Mucosa of stomach (tissue), 1 donor: ENCODE data around the gene ZBTB20.
A peak's percentile ranks its signal among the peaks of the same experiment; 100 is the strongest.

Source experiments
- H3K27me3 ChIP-seq: one replicate; pipeline ENCODE4 v1.7.0; 2013; ENCODE audit warnings: mild to moderate bottlenecking, low read length; ENCODE audit not compliant: control insufficient read depth, insufficient read depth
- H3K36me3 ChIP-seq: one replicate; pipeline ENCODE4 v1.7.0; 2013; ENCODE audit warnings: low read length; ENCODE audit not compliant: control insufficient read depth, insufficient read depth
- H3K4me1 ChIP-seq: one replicate; pipeline ENCODE4 v1.7.0; 2013; ENCODE audit warnings: mild to moderate bottlenecking, low read length; ENCODE audit not compliant: control insufficient read depth, insufficient read depth
- H3K4me3 ChIP-seq: one replicate; pipeline ENCODE4 v1.7.0; 2013; ENCODE audit warnings: low read length
- H3K9ac ChIP-seq: one replicate; pipeline ENCODE4 v1.7.0; 2013; ENCODE audit warnings: mild to moderate bottlenecking, low read length, moderate library complexity
- H3K9me3 ChIP-seq: one replicate; pipeline ENCODE4 v1.7.0; 2013; ENCODE audit warnings: mild to moderate bottlenecking, low read length, moderate library complexity; ENCODE audit not compliant: control insufficient read depth
- donor health status: Pancreatic carcinoma.

Gene ZBTB20

DNA sequence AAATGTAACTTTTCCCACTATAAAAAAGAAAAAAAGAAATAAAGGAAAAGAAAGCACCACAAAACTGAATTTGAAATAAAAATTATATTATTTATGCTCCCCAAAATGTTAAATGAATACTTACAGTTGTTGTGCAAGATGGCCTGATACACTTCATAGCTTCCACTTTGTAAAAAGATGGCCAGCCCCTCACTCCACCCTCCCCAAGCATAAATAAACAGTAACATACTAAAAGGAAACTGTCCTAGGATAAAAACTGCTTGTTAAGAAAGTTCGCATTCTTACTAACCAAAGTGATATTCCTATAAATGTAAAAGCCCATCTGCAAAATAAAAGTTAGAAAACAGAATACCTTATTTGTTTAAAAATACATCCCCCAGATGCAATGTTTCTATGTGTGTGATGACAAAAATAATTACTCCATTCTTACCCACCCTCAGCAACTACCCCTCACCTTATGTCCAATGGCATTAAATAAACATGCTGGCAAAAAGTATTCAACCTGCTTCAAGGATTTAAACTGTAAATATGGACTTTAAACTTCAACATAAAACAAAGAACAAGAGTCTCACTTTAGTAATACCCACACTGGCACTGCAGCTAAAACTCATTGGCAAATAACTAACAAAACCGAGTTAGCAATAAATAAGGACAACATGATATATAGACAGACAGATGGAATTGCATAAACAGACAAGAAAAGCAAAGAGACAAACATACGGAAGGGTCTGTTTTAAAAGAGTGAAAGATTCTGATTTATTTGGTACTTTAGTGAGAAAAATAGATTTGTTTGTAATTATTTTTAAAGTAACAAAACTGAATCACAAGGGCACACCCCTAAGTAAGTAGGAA lies 47.7 kb downstream of the ZBTB20 start:
- H3K9ac ChIP-seq: peak overlapping the region; percentile 83
- no peaks in the 10 kb centered on the region for H3K36me3 ChIP-seq
- no peaks in the 10 kb centered on the region for H3K27me3 ChIP-seq
- peaks cover 8% of the 10 kb centered on the region for H3K4me1 ChIP-seq
- H3K4me3 ChIP-seq: peak overlapping the region; percentile 39
- no peaks in the 10 kb centered on the region for H3K9me3 ChIP-seq

GRCh38 chr3:115098354-115099073 lies 48.6 kb downstream of the ZBTB20 start:
- Histone ChIP-seq H3K4me3 (no peak overlapping the region), H3K4me1 (peaks cover 8% of the 10 kb centered on the region), H3K9ac (no peak overlapping the region)

DNA sequence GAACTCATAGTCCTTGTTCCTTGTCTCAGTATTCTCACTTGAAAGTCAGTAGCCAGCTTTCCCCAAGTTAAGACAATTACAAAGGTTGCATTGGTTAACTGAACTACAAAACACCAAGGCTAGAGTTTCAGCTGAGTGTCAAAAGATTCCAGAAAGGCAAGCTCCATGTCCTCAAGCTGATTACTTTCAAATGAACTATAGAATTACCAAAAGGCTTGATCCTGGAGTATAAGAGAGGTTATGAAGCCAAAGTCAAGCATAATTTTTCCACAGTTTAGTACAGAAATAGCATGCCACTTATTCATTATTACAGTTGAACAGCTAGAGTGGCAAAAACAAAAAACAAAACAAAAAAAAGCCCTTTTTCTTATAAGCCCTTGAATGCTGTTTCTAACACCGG lies 51.9 kb downstream of the ZBTB20 start:
- H3K4me1 ChIP-seq: peaks cover 8% of the 10 kb centered on the region
- H3K36me3 ChIP-seq: no peaks in the 10 kb centered on the region
- H3K27me3 ChIP-seq: no peaks in the 10 kb centered on the region
- no peak overlapping the region for H3K9ac ChIP-seq
- no peaks in the 10 kb centered on the region for H3K9me3 ChIP-seq
- H3K4me3 ChIP-seq: no peak overlapping the region

More at GRCh38 chr3:115098354-115099073, 48.6 kb downstream of the ZBTB20 start:
- Histone ChIP-seq H3K36me3 (no peaks in the 10 kb centered on the region), H3K9me3 (no peaks in the 10 kb centered on the region), H3K27me3 (no peaks in the 10 kb centered on the region)

DNA sequence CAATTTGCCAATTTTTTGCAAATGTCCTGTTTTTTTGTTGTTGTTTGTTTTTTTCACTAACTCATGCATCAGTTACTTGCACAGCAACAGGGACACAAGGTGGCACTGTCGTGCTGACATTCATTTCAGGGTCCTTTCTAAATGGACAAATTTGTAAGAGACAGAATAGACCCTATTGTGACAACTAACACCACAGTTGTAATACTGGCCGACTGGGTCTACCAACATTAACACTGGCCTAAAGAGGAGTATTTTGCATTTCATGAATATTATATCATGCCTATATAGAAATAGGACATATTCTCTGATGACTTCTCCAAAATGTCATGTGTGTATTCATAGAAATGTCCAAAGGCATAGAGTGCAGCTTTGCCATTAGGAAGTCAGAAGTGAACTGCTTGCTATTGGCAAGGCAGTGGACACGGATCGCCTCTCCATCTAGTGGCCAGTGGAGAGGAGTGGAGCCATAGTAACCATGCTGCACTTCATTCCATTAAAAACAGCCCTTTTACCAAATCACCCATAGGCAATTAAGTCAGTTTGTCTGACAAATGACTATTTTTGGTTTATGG lies 54.8 kb downstream of the ZBTB20 start:
- Histone ChIP-seq H3K4me3 (no peak overlapping the region), H3K36me3 (no peaks in the 10 kb centered on the region), H3K27me3 (no peaks in the 10 kb centered on the region), H3K9me3 (no peaks in the 10 kb centered on the region), H3K4me1 (peaks cover 2% of the 10 kb centered on the region), H3K9ac (no peak overlapping the region)

- Histone ChIP-seq H3K36me3 (no peaks in the 10 kb centered on the region), H3K4me1 (no peaks in the 10 kb centered on the region), H3K27me3 (no peaks in the 10 kb centered on the region), H3K9ac (no peak overlapping the region), H3K9me3 (no peaks in the 10 kb centered on the region), H3K4me3 (no peak overlapping the region)
These were observed 56.4 kb downstream of the ZBTB20 start for GRCh38 chr3:115090712-115091111.

DNA sequence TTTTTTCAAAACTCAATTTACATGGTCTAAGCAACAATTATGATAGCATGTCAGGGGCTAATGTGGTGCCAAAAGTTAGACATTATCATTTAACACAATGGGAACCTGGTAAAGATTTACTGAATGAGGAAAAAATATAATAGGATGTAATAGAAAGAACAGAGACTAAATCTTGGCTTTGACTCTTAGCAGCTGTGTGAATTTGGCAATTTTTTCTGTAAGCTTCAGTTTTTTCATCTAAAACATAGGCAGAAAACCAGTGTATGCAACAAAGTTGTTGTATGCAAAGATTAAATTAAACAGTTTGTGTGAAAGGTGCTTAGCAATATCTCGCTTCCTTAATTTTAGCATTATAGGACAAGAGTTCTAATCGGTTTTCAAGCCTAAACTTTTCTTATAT lies 57.6 kb downstream of the ZBTB20 start:
- no peak overlapping the region for H3K9ac ChIP-seq
- no peak overlapping the region for H3K4me3 ChIP-seq
- no peaks in the 10 kb centered on the region for H3K9me3 ChIP-seq
- H3K4me1 ChIP-seq: no peaks in the 10 kb centered on the region
- no peaks in the 10 kb centered on the region for H3K36me3 ChIP-seq
- no peaks in the 10 kb centered on the region for H3K27me3 ChIP-seq

DNA sequence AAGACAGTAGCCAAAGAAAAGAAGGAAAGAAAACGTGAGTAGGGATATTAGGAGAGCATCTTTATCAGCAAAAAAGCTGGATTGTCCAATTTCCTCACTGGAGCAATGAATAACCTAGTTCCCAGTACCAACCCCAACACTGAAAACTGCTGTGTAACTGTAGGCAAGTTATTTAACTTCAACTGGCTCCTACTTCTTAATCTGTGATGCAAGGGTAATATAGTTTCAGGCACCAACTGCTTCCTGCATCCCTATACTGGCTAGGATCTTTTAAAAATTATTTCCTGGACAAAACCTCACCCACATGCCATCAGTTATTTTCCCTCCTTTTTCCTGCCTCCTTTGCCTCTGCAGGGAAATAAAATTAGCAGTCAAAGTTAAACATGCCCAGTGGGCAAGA lies 59.6 kb downstream of the ZBTB20 start:
- Histone ChIP-seq H3K27me3 (no peaks in the 10 kb centered on the region), H3K9me3 (no peaks in the 10 kb centered on the region), H3K9ac (no peak overlapping the region), H3K4me1 (no peaks in the 10 kb centered on the region), H3K4me3 (no peak overlapping the region), H3K36me3 (no peaks in the 10 kb centered on the region)

DNA sequence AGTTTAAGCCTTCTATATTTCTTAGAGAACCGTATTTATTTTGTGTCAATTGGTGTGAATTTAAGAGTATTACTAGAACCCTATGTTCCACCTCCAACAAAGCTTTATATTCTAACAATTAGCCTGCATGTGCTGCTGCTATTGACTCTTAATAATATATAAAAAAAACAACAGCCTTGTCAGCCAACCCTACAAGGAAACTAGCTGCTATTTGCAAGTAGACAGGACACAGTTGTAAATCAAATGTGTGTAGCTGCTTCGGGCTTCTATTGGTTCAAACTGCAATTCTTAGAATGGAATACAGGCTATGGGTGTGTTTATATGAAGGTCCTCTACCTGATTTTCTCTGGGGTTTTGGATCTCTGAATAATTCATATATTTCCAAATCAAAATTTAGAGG lies 60.7 kb downstream of the ZBTB20 start:
- Histone ChIP-seq H3K4me1 (no peaks in the 10 kb centered on the region), H3K9me3 (no peaks in the 10 kb centered on the region), H3K36me3 (no peaks in the 10 kb centered on the region), H3K27me3 (no peaks in the 10 kb centered on the region), H3K9ac (no peak overlapping the region), H3K4me3 (no peak overlapping the region)

DNA sequence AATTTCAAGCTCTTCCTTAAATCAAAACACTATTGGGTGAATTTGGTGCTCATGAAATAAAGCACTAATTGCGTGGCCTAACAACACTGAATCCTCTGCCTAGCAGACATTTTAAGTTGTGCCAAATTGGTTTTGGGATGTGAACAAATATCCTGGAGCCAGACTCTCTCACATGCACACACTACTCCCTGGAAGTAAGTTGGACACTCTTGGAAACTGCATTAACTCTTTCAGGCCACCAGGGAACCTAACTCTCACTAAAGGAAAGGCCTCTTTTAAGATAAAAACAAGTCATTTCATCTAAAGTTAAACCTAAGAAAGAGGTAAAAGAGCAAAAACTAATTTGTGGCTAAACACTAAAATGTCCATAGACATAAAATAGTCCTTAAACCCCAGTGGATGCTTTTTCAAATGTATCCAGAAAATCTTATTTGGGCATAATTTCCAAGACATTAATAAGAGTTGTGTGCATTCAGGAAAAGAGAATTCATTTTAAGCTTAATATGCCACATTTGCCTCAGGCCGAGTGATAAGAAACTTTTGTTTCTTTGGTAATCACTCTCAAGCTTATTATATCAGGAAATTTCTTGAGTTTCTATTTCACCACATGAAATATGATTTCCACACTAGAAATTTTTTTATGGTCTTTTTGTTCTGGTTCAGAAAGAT lies 61.8 kb downstream of the ZBTB20 start:
- Histone ChIP-seq H3K9me3 (no peaks in the 10 kb centered on the region), H3K36me3 (no peaks in the 10 kb centered on the region), H3K4me1 (no peaks in the 10 kb centered on the region), H3K4me3 (no peak overlapping the region), H3K9ac (no peak overlapping the region), H3K27me3 (no peaks in the 10 kb centered on the region)

DNA sequence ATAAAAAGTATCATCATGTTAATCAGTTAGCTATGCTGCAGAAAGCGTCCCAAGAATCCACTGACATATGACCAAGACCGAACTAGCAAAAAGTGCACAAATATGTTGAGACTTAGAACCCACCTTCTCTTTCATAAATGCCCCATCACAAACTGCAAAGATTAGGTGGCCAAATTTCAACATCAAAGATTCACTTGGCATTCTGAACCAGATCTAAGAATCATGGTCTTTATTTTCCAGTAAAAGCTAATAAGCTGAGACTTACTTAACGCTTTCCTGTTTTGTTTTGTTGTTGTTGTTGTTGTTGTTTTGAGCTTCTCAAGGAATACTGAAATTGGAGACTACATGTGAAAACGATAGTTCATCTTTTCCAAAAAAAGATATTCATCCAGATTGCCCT lies 62.4 kb downstream of the ZBTB20 start:
- no peaks in the 10 kb centered on the region for H3K9me3 ChIP-seq
- no peaks in the 10 kb centered on the region for H3K4me1 ChIP-seq
- no peaks in the 10 kb centered on the region for H3K36me3 ChIP-seq
- H3K4me3 ChIP-seq: no peak overlapping the region
- no peaks in the 10 kb centered on the region for H3K27me3 ChIP-seq
- H3K9ac ChIP-seq: no peak overlapping the region

GRCh38 chr3:115082260-115082659 lies 64.8 kb downstream of the ZBTB20 start:
- Histone ChIP-seq H3K4me3 (no peak overlapping the region), H3K9me3 (no peaks in the 10 kb centered on the region), H3K4me1 (no peaks in the 10 kb centered on the region), H3K36me3 (no peaks in the 10 kb centered on the region), H3K27me3 (no peaks in the 10 kb centered on the region), H3K9ac (no peak overlapping the region)

DNA sequence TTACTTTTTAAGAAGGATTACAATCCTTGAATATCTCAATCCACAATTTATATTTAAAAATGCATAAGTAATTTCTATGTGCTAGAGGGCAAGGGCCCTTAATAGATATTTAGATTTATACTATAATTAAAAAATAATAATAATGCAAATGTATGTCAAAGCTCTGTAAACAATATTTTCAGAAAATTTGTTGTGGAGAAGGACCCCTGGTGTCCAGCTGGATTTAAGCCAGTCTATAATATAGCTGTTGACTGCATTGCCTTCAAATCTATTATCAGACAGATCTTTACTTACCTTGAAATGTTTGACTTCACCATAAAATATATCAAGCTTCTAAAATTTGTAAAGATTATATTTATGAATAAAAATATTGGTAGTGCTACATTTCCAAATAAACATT lies 65.6 kb downstream of the ZBTB20 start:
- H3K27me3 ChIP-seq: no peaks in the 10 kb centered on the region
- H3K36me3 ChIP-seq: no peaks in the 10 kb centered on the region
- H3K4me1 ChIP-seq: no peaks in the 10 kb centered on the region
- no peaks in the 10 kb centered on the region for H3K9me3 ChIP-seq
- no peak overlapping the region for H3K4me3 ChIP-seq
- no peak overlapping the region for H3K9ac ChIP-seq
